T-cell (primary cell): ENCODE measurements around the gene VAV2. TPM values are rescaled to one million over a fixed set of nuclear protein-coding genes. Genes with fewer than 3 reads are reported as not detected.

Source experiments
- ATAC-seq, 4 experiments: fragments of 200-7000 bp in 3 of 4; fragments of 150-1000 bp in 1 of 4; cut with Tn5 transposase; replicated peaks in 1 of 4; 1 replicate in 3 of 4; 2 replicates in 1 of 4; pipeline ENCODE4 v1.10.0; 2021; ENCODE audit warnings: moderate library complexity in 3 of 4, mild to moderate bottlenecking in 2 of 4, moderate number of reproducible peaks in 1 of 4
- CTCF ChIA-PET, 2 donors: fragments of 300-600 bp; sonication (Branson Sonifier 250); formaldehyde crosslinking; loops; one replicate each; lab custom pipeline; 2022; ENCODE audit warnings: antibody characterized with exemption in 2 of 2; lab: Charles Lee
- POLR2A ChIA-PET, 2 donors: fragments of 300-600 bp; sonication (Branson Sonifier 250); formaldehyde crosslinking; loops; one replicate each; lab custom pipeline; 2022; ENCODE audit warnings: antibody characterized with exemption in 2 of 2; lab: Charles Lee
- DNase-seq, 35 experiments: peaks; one replicate each; pipeline versions ENCODE4 v3.0.0 to v3.0.0-alpha.2; 2013 to 2023
- H3K27ac ChIP-seq: one replicate; pipeline ENCODE4 v1.5.1; 2013; ENCODE audit warnings: low read length
- H3K27me3 ChIP-seq, 2 experiments: replicated peaks in 1 of 2; 1 replicate in 1 of 2; 2 replicates in 1 of 2; pipeline versions ENCODE4 v1.6.1 to v1.7.0; 2013; ENCODE audit warnings: low read length in 1 of 2, mixed read lengths in 1 of 2; ENCODE audit not compliant: control insufficient read depth in 2 of 2, insufficient read depth in 2 of 2; ENCODE audit errors: extremely low read depth in 1 of 2
- H3K36me3 ChIP-seq, 2 donors: 1 replicate in 1 of 2; 2 replicates in 1 of 2; pipeline versions ENCODE4 v1.6.1 to v1.7.0; 2013; ENCODE audit warnings: low read length in 1 of 2; ENCODE audit not compliant: control insufficient read depth in 2 of 2, insufficient read depth in 1 of 2; ENCODE audit errors: extremely low read depth in 1 of 2
- H3K4me1 ChIP-seq, 2 experiments: 1 replicate in 1 of 2; 2 replicates in 1 of 2; pipeline versions ENCODE4 v1.6.1 to v1.7.0; 2013; ENCODE audit warnings: low read length in 2 of 2, mixed read lengths in 1 of 2; ENCODE audit not compliant: insufficient read depth in 2 of 2, control insufficient read depth in 1 of 2; ENCODE audit errors: extremely low read depth in 1 of 2
- H3K4me3 ChIP-seq, 2 donors: 1 replicate in 1 of 2; 2 replicates in 1 of 2; pipeline versions ENCODE4 v1.5.1 to v1.7.0; 2013; ENCODE audit warnings: mild to moderate bottlenecking in 2 of 2, low read length in 1 of 2, moderate library complexity in 1 of 2; ENCODE audit not compliant: control insufficient read depth in 1 of 2; ENCODE audit errors: extremely low read depth in 1 of 2
- H3K9me3 ChIP-seq: 2 replicates; pipeline ENCODE4 v1.7.0; 2013
- H3K27ac Mint-ChIP-seq, 2 donors: one replicate each; pipeline ENCODE4 v1.8.0; 2020 to 2021; ENCODE audit warnings: mild to moderate bottlenecking in 2 of 2, mixed read lengths in 2 of 2
- H3K27me3 Mint-ChIP-seq, 2 donors: one replicate each; pipeline ENCODE4 v1.8.0; 2021 to 2022; ENCODE audit warnings: mixed read lengths in 2 of 2
- H3K36me3 Mint-ChIP-seq: one replicate; pipeline ENCODE4 v1.8.0; 2021; ENCODE audit warnings: mixed read lengths
- H3K4me1 Mint-ChIP-seq, 3 donors: one replicate each; pipeline ENCODE4 v1.8.0; 2020 to 2022; ENCODE audit warnings: mixed read lengths in 3 of 3, mild to moderate bottlenecking in 1 of 3
- H3K4me3 Mint-ChIP-seq, 3 donors: one replicate each; pipeline ENCODE4 v1.8.0; 2020 to 2022; ENCODE audit warnings: mild to moderate bottlenecking in 3 of 3, mixed read lengths in 3 of 3, moderate library complexity in 3 of 3
- H3K9me3 Mint-ChIP-seq, 3 donors: one replicate each; pipeline ENCODE4 v1.8.0; 2020 to 2022; ENCODE audit warnings: mixed read lengths in 3 of 3
- WGBS: methylation state at CpG from one replicate; pipeline ENCODE4 v1.1.5; 2013; ENCODE audit warnings: missing lambda C conversion rate; ENCODE audit not compliant: insufficient coverage; 5-methylcytosine and 5-hydroxymethylcytosine counted together
- total RNA-seq, 35 experiments: library from RNA in 6 of 35; stranded (reverse) in 6 of 35; fragments of 120-200 nt in 1 of 35; gene quantifications; one replicate each; pipeline versions ENCODE4 v1.2.1 to v1.2.4 and lab custom pipeline; 2013 to 2026

Gene VAV2
- total RNA-seq, 5 donors from 2014 or later (not counting 1 experiment from before 2014, with no cell fraction given): 1.2 to 7.5 (median 4.9) TPM

GRCh38 chr9:133727277-133727875, 264.7 kb downstream of the VAV2 start:
- 47% methylated on average over 7 of the region's 10 CpGs for WGBS
- Mint-ChIP-seq H3K9me3 (no peaks in the 10 kb centered on the region), H3K27ac (no peak overlapping the region), H3K36me3 (no peaks in the 10 kb centered on the region), H3K4me1 (peaks cover 7 to 9% (median 9%) of the 10 kb centered on the region in 3 donors), H3K27me3 (peaks cover 4 to 6% of the 10 kb centered on the region in 2 donors), H3K4me3 (no peak overlapping the region)
- H3K4me1 ChIP-seq: peaks cover 5 to 12% of the 10 kb centered on the region in 2 experiments
- H3K36me3 ChIP-seq: no peaks in the 10 kb centered on the region
- CTCF ChIA-PET: interaction anchor here in 1 of 2 donors (0.6 to 1.2 kb wide), 2 partner anchors 44 to 1741 kb away, joined by 3 to 4 read pairs; no protein-coding TSS in a partner anchor
- ATAC-seq (peak in 1 of 4 experiments; percentile 18), DNase-seq (peak in 5 of 35 experiments; percentile 1 to 33 (median 27))
- POLR2A ChIA-PET: no interaction called here
- no peak overlapping the region for H3K4me3 ChIP-seq
- no peaks in the 10 kb centered on the region for H3K9me3 ChIP-seq
- peaks cover 0 to 13% of the 10 kb centered on the region in 2 experiments for H3K27me3 ChIP-seq
- no peak overlapping the region for H3K27ac ChIP-seq

GRCh38 chr9:133726401-133727276, 265.5 kb downstream of the VAV2 start:
- Mint-ChIP-seq H3K36me3 (no peaks in the 10 kb centered on the region), H3K27ac (no peak overlapping the region), H3K4me1 (peaks cover 7 to 9% (median 9%) of the 10 kb centered on the region in 3 donors), H3K27me3 (peaks cover 4 to 6% of the 10 kb centered on the region in 2 donors), H3K9me3 (no peaks in the 10 kb centered on the region), H3K4me3 (no peak overlapping the region)
- Histone ChIP-seq H3K9me3 (no peaks in the 10 kb centered on the region), H3K27me3 (peaks cover 0 to 13% of the 10 kb centered on the region in 2 experiments), H3K4me3 (no peak overlapping the region), H3K36me3 (no peaks in the 10 kb centered on the region), H3K27ac (no peak overlapping the region), H3K4me1 (peaks cover 5 to 12% of the 10 kb centered on the region in 2 experiments)
- DNase-seq: peak in 33 of 35 experiments; percentile 31 to 77 (median 56)
- WGBS: 43% methylated on average over 10 of the region's 14 CpGs
- CTCF ChIA-PET: interaction anchor here in 1 of 2 donors (0.6 to 1.2 kb wide), 2 partner anchors 43 to 1740 kb away, joined by 3 to 4 read pairs; no protein-coding TSS in a partner anchor
- POLR2A ChIA-PET: no interaction called here
- peak; percentile 70 to 79 (median 76) for ATAC-seq

GRCh38 chr9:133725886-133726285, 266.2 kb downstream of the VAV2 start:
- Histone ChIP-seq H3K4me1 (peaks cover 5 to 12% of the 10 kb centered on the region in 2 experiments), H3K9me3 (no peaks in the 10 kb centered on the region), H3K27ac (no peak overlapping the region), H3K36me3 (no peaks in the 10 kb centered on the region), H3K4me3 (no peak overlapping the region), H3K27me3 (peaks cover 0 to 13% of the 10 kb centered on the region in 2 experiments)
- H3K36me3 Mint-ChIP-seq: no peaks in the 10 kb centered on the region
- CTCF ChIA-PET: no interaction called here
- POLR2A ChIA-PET: no interaction called here
- 61% methylated on average over 3 of the region's 7 CpGs for WGBS
- H3K9me3 Mint-ChIP-seq: no peaks in the 10 kb centered on the region
- no peak overlapping the region for H3K4me3 Mint-ChIP-seq
- H3K27me3 Mint-ChIP-seq: peaks cover 6% of the 10 kb centered on the region in 2 donors
- no peak overlapping the region for H3K27ac Mint-ChIP-seq
- H3K4me1 Mint-ChIP-seq: peaks cover 7 to 9% (median 9%) of the 10 kb centered on the region in 3 donors
- ATAC-seq: no peak
- DNase-seq: no peak

DNA sequence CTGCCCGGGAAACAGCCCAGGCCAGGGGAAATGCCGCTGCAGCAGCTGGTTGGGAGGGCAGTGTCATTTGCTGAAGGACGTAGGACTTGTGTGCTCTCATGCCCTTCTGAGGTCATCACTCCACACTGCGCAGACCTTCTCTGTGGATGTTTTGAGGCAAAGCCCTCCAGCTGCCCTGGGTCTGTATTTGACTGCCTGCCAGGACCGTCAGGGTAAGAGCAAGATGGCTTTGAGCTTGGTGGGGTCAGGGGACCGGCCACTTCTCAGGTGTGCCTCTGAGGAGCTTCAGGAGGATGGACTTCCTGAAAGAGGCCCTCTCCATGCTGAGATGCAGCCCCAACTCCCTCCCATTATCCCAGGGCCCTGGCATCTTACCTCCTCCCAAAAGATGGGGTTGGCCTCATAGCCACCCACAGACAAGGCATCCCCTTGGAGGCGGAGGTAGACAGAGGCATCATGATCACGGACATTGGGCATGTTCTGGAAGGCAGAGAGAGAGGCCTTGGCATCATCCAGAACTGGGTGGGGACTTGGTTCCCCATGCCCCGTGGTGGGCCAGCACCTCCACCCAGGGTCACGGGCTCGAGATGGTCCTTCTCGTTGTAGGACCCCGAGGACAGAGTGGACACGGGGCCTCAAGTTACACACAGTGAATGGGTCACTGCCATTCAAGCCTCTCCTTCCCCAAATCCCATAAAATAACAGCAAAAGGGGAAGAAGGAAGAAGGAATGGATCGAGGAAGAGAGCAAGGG, 273.4 kb downstream of the VAV2 start:
- no peak overlapping the region for H3K4me3 ChIP-seq
- no peaks in the 10 kb centered on the region for H3K36me3 ChIP-seq
- H3K27me3 Mint-ChIP-seq: peaks cover 11 to 14% of the 10 kb centered on the region in 2 donors
- WGBS: 82% methylated on average over 7 of the region's 15 CpGs
- no peaks in the 10 kb centered on the region for H3K9me3 ChIP-seq
- no peak overlapping the region for H3K27ac Mint-ChIP-seq
- CTCF ChIA-PET: no interaction called here
- peaks cover 0 to 31% of the 10 kb centered on the region in 2 experiments for H3K27me3 ChIP-seq
- no peak overlapping the region for H3K27ac ChIP-seq
- POLR2A ChIA-PET: no interaction called here
- DNase-seq: no peak
- H3K4me1 Mint-ChIP-seq: peaks cover 4 to 7% (median 6%) of the 10 kb centered on the region in 3 donors
- H3K36me3 Mint-ChIP-seq: no peaks in the 10 kb centered on the region
- peaks cover 0 to 3% (median 0%) of the 10 kb centered on the region in 3 donors for H3K9me3 Mint-ChIP-seq
- H3K4me3 Mint-ChIP-seq: no peak overlapping the region
- no peak for ATAC-seq
- peaks cover 0 to 8% of the 10 kb centered on the region in 2 experiments for H3K4me1 ChIP-seq

GRCh38 chr9:133717113-133718031, 274.8 kb downstream of the VAV2 start:
- ATAC-seq (no peak), DNase-seq (no peak)
- H3K27me3 Mint-ChIP-seq: peaks cover 11 to 12% of the 10 kb centered on the region in 2 donors
- no peak overlapping the region for H3K27ac Mint-ChIP-seq
- WGBS: 88% methylated on average over 20 of the region's 20 CpGs
- H3K36me3 Mint-ChIP-seq: no peaks in the 10 kb centered on the region
- peaks cover 4 to 7% (median 6%) of the 10 kb centered on the region in 3 donors for H3K4me1 Mint-ChIP-seq
- H3K27ac ChIP-seq: no peak overlapping the region
- CTCF ChIA-PET: no interaction called here
- no peak overlapping the region for H3K4me3 Mint-ChIP-seq
- H3K4me3 ChIP-seq: no peak overlapping the region
- peaks cover 0 to 36% of the 10 kb centered on the region in 2 experiments for H3K27me3 ChIP-seq
- POLR2A ChIA-PET: no interaction called here
- H3K9me3 Mint-ChIP-seq: peaks cover 0 to 3% (median 0%) of the 10 kb centered on the region in 3 donors
- no peaks in the 10 kb centered on the region for H3K36me3 ChIP-seq
- H3K4me1 ChIP-seq: peaks cover 0 to 17% of the 10 kb centered on the region in 2 experiments
- H3K9me3 ChIP-seq: no peaks in the 10 kb centered on the region
